GM23338 (cell line): ENCODE data around the gene MT2A. TPM values are rescaled to one million over a fixed set of nuclear protein-coding genes. Genes with fewer than 3 reads are reported as not detected.

ENCODE experiments used
- ATAC-seq: fragments of 200-7000 bp; cut with Tn5 transposase; 3 replicates; pipeline ENCODE4 v1.9.1; 2020
- DNase-seq: peaks from one replicate; pipeline ENCODE4 v3.0.0-alpha.2; 2015; ENCODE audit warnings: low spot score
- H2AFZ ChIP-seq: fragments of 200-600 bp; sonication (generic); 2 replicates; pipeline ENCODE4 v1.8.0; 2016; ENCODE audit warnings: antibody characterized with exemption, mild to moderate bottlenecking, moderate library complexity
- H3F3A ChIP-seq: fragments of 200-600 bp; sonication (generic); replicated peaks from 2 replicates; pipeline ENCODE4 v1.8.0; 2017; ENCODE audit warnings: antibody characterized with exemption, mixed run types, low read depth
- H3K27ac ChIP-seq: fragments of 200-600 bp; sonication (generic); 2 replicates; pipeline ENCODE4 v1.6.1; 2016; ENCODE audit warnings: low read depth
- H3K27me3 ChIP-seq: fragments of 200-600 bp; sonication (generic); 2 replicates; pipeline ENCODE4 v1.8.0; 2016; ENCODE audit warnings: mild to moderate bottlenecking, mixed run types, moderate library complexity; ENCODE audit not compliant: insufficient read depth
- H3K36me3 ChIP-seq: fragments of 200-600 bp; sonication (generic); 2 replicates; pipeline ENCODE4 v1.8.0; 2016; ENCODE audit warnings: mild to moderate bottlenecking; ENCODE audit not compliant: insufficient read depth
- H3K4me1 ChIP-seq: fragments of 200-600 bp; sonication (generic); 2 replicates; pipeline ENCODE4 v1.8.0; 2016; ENCODE audit warnings: mild to moderate bottlenecking, moderate library complexity; ENCODE audit not compliant: insufficient read depth
- H3K4me2 ChIP-seq: fragments of 200-600 bp; sonication (generic); 2 replicates; pipeline ENCODE4 v1.7.1; 2017; ENCODE audit warnings: mixed run types
- H3K4me3 ChIP-seq: fragments of 200-600 bp; sonication (generic); 2 replicates; pipeline ENCODE4 v1.6.1; 2016; ENCODE audit warnings: mixed run types
- H3K79me2 ChIP-seq: fragments of 200-600 bp; sonication (generic); replicated peaks from 2 replicates; pipeline ENCODE4 v1.8.0; 2017; ENCODE audit warnings: mild to moderate bottlenecking; ENCODE audit not compliant: insufficient read depth
- H3K9me2 ChIP-seq: fragments of 200-600 bp; sonication (generic); 2 replicates; pipeline ENCODE4 v1.8.0; 2017; ENCODE audit not compliant: insufficient read depth
- H4K20me1 ChIP-seq: fragments of 200-600 bp; sonication (generic); replicated peaks from 2 replicates; pipeline ENCODE4 v1.8.0; 2017; ENCODE audit warnings: mild to moderate bottlenecking; ENCODE audit not compliant: insufficient read depth
- H3K27ac Mint-ChIP-seq: 2 replicates; pipeline ENCODE4 v1.8.0; 2020; ENCODE audit warnings: inconsistent platforms, mild to moderate bottlenecking, moderate library complexity, mixed read lengths
- H3K27me3 Mint-ChIP-seq: 3 replicates; pipeline ENCODE4 v1.8.0; 2022; ENCODE audit warnings: low read depth, mild to moderate bottlenecking, moderate library complexity, mixed read lengths, inconsistent platforms; ENCODE audit not compliant: insufficient read depth, poor library complexity
- H3K36me3 Mint-ChIP-seq: 3 replicates; pipeline ENCODE4 v1.8.0; 2021; ENCODE audit warnings: low read depth, mild to moderate bottlenecking, inconsistent platforms, moderate library complexity, mixed read lengths
- H3K4me1 Mint-ChIP-seq: 3 replicates; pipeline ENCODE4 v1.8.0; 2020; ENCODE audit warnings: mild to moderate bottlenecking, inconsistent platforms, mixed read lengths
- H3K4me3 Mint-ChIP-seq: 3 replicates; pipeline ENCODE4 v1.8.0; 2021; ENCODE audit warnings: moderate library complexity, mild to moderate bottlenecking, inconsistent platforms, mixed read lengths
- H3K9me3 Mint-ChIP-seq: 3 replicates; pipeline ENCODE4 v1.8.0; 2020; ENCODE audit warnings: moderate library complexity, mild to moderate bottlenecking, inconsistent platforms, mixed read lengths
- CREB1 ChIP-seq: fragments of 250-450 bp; sonication (Bioruptor Pico); IDR thresholded peaks from 2 replicates; pipeline ENCODE4 v1.5.0; 2020; ENCODE audit warnings: low read depth, mild to moderate bottlenecking, moderate library complexity
- ETS1 ChIP-seq: IDR thresholded peaks from 2 replicates; pipeline ENCODE4 v1.6.1; 2016; ENCODE audit warnings: antibody characterized with exemption
- EZH2 ChIP-seq: fragments of 200-600 bp; sonication (generic); IDR thresholded peaks from one replicate; pipeline ENCODE4 v1.8.0; 2017; ENCODE audit warnings: antibody characterized with exemption, mild to moderate bottlenecking, low read depth; ENCODE audit not compliant: unreplicated experiment
- EZH2phosphoT487 ChIP-seq: fragments of 200-600 bp; sonication (generic); IDR thresholded peaks from one replicate; pipeline ENCODE4 v1.8.1; 2018; ENCODE audit warnings: antibody characterized with exemption; ENCODE audit not compliant: unreplicated experiment
- JUNB ChIP-seq: IDR thresholded peaks from one replicate; pipeline ENCODE4 v1.6.1; 2016; ENCODE audit warnings: antibody characterized with exemption; ENCODE audit not compliant: unreplicated experiment
- STAT1 ChIP-seq: IDR thresholded peaks from one replicate; pipeline ENCODE4 v1.6.1; 2016; ENCODE audit warnings: antibody characterized with exemption; ENCODE audit not compliant: unreplicated experiment
- ZNF114 ChIP-seq: fragments of 250-450 bp; sonication (Bioruptor Pico); IDR thresholded peaks from 2 replicates; pipeline ENCODE4 v1.5.0; 2020; ENCODE audit warnings: mild to moderate bottlenecking, moderate library complexity
- ZNF331 ChIP-seq: fragments of 250-450 bp; sonication (Bioruptor Pico); IDR thresholded peaks from 2 replicates; pipeline ENCODE4 v1.5.0; 2020; ENCODE audit warnings: low read depth, mild to moderate bottlenecking, moderate library complexity
- ZNF462 ChIP-seq: fragments of 250-450 bp; sonication (Bioruptor Pico); IDR thresholded peaks from 2 replicates; pipeline ENCODE4 v1.5.0; 2020; ENCODE audit warnings: mild to moderate bottlenecking, moderate library complexity
- polyA plus RNA-seq: library from polyadenylated mRNA; unstranded; fragments of >200 nt; fragmentation: Nextera tagmentation; extraction: Ambion mirVana; gene quantifications from 2 replicates; pipeline ENCODE4 v1.2.1, GENCODE V29; 2016
- total RNA-seq: library from RNA; depleted of rRNA; stranded (reverse); fragments of >200 nt; shearing (Covaris generic); gene quantifications from 2 replicates; pipeline ENCODE4 v1.2.3, GENCODE V29; 2014
- TF ChIP-seq, protein P1 (sequence below), 2 experiments: fragments of 200-600 bp in 1 of 2; sonication (generic) in 1 of 2; conservative IDR thresholded peaks; 2 replicates each; pipeline versions ENCODE4 v1.5.1 to v1.6.1; 2016 to 2017; ENCODE audit warnings: antibody characterized with exemption in 2 of 2, low read depth in 2 of 2, mild to moderate bottlenecking in 2 of 2, moderate library complexity in 1 of 2

The MT2A gene
- total and polyA plus RNA-seq, 2 experiments from 2014 or later, result 13.9 to 243 TPM

GRCh38 chr16:56594292-56594619 lies 14.1 kb upstream of the MT2A start:
- no peak for DNase-seq
- Mint-ChIP-seq H3K27me3 (peaks cover 32% of the 10 kb centered on the region), H3K4me1 (peaks cover 7% of the 10 kb centered on the region), H3K9me3 (no peaks in the 10 kb centered on the region), H3K4me3 (no peak overlapping the region), H3K36me3 (no peaks in the 10 kb centered on the region), H3K27ac (no peak overlapping the region)
- H3K27ac ChIP-seq, result no peak overlapping the region
- H3K27me3 ChIP-seq, result peaks cover 46% of the 10 kb centered on the region
- no peaks in the 10 kb centered on the region for H3K79me2 ChIP-seq
- H3F3A ChIP-seq, result no peaks in the 10 kb centered on the region
- no peak for ATAC-seq
- H4K20me1 ChIP-seq, result no peaks in the 10 kb centered on the region
- no peak overlapping the region for H2AFZ ChIP-seq
- no peaks in the 10 kb centered on the region for H3K36me3 ChIP-seq
- TF ChIP-seq EZH2phosphoT487 (no peak), ZNF114 (CRISPR knock-in tag) (no peak), ZNF331 (CRISPR knock-in tag) (no peak), ZNF462 (no peak), ETS1 (no peak), JUNB (no peak), EZH2 (no peak), CREB1 (CRISPR knock-in tag) (no peak), STAT1 (no peak)
- TF ChIP-seq, protein P1, sequence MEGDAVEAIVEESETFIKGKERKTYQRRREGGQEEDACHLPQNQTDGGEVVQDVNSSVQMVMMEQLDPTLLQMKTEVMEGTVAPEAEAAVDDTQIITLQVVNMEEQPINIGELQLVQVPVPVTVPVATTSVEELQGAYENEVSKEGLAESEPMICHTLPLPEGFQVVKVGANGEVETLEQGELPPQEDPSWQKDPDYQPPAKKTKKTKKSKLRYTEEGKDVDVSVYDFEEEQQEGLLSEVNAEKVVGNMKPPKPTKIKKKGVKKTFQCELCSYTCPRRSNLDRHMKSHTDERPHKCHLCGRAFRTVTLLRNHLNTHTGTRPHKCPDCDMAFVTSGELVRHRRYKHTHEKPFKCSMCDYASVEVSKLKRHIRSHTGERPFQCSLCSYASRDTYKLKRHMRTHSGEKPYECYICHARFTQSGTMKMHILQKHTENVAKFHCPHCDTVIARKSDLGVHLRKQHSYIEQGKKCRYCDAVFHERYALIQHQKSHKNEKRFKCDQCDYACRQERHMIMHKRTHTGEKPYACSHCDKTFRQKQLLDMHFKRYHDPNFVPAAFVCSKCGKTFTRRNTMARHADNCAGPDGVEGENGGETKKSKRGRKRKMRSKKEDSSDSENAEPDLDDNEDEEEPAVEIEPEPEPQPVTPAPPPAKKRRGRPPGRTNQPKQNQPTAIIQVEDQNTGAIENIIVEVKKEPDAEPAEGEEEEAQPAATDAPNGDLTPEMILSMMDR (conservative IDR thresholded peaks at IDR 0.05; ENCODE audit: low read depth in 2 of 2), result no peak
- H3K4me3 ChIP-seq, result no peak overlapping the region
- H3K9me2 ChIP-seq, result no peaks in the 10 kb centered on the region
- H3K4me1 ChIP-seq, result no peaks in the 10 kb centered on the region
- no peak overlapping the region for H3K4me2 ChIP-seq
